ENCODE results near the gene HIGD1A. TPM values are rescaled to one million over a fixed set of nuclear protein-coding genes. Genes with fewer than 3 reads are reported as not detected.

The HIGD1A gene
- total RNA-seq, 4 donors from 2014 or later: 171 to 217 (median 211) TPM

DNA sequence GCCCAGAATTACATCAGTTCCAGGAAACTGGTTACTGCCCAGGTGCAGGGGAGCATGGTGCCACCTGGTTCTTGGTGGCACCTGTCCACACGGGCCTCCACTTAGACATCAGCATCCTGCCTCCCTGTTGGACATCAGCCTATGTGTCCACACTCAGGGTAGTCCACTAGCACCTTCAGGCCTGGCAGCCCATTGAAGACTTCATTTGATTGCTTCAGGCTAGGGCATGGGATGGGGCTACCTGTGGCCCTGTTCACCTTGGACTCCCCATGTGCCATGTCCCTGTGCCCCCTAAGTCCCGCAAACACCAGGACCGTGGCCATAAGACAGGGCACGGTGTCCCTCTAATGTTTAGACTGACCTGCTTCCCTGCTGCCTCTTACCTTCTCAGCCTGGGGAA, 40.5 kb upstream of the HIGD1A start:
- no peaks in the 10 kb centered on the region for H3K36me3 ChIP-seq
- H3K9me3 ChIP-seq: no peaks in the 10 kb centered on the region
- H3K4me1 ChIP-seq: peaks cover 5 to 21% of the 10 kb centered on the region in 2 donors
- no peaks in the 10 kb centered on the region for H3K27me3 ChIP-seq
- peak overlapping the region in 2 of 3 donors; percentile 68 to 74 for H3K27ac ChIP-seq
- TF ChIP-seq POLR2A (IDR thresholded peaks at IDR 0.05): no peak
- TF ChIP-seq, protein P1, sequence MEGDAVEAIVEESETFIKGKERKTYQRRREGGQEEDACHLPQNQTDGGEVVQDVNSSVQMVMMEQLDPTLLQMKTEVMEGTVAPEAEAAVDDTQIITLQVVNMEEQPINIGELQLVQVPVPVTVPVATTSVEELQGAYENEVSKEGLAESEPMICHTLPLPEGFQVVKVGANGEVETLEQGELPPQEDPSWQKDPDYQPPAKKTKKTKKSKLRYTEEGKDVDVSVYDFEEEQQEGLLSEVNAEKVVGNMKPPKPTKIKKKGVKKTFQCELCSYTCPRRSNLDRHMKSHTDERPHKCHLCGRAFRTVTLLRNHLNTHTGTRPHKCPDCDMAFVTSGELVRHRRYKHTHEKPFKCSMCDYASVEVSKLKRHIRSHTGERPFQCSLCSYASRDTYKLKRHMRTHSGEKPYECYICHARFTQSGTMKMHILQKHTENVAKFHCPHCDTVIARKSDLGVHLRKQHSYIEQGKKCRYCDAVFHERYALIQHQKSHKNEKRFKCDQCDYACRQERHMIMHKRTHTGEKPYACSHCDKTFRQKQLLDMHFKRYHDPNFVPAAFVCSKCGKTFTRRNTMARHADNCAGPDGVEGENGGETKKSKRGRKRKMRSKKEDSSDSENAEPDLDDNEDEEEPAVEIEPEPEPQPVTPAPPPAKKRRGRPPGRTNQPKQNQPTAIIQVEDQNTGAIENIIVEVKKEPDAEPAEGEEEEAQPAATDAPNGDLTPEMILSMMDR (IDR thresholded peaks at IDR 0.05): no peak
- intact Hi-C loops (cut with DNase I): no loop called here
- no peak for DNase-seq
- WGBS, 2 donors: 81 to 95% methylated on average over 4 of the region's 4 CpGs
- no peak overlapping the region for H3K4me3 ChIP-seq (replicated peaks in 1 of 3)

DNA sequence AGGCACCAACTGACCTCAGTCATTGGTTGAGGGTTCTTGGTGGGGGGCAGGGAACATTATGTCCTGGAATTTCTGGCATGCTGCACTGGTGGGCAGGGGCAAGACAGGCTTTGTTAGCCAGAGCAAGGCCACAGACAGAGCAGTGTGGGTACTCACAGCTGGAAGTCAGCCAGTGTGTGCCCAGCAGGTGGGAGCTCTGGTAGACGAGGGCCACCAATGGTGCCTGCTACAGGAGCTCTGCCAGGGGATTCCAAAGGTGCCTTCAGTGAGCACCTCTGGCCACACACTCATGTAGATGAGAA, 40.1 kb upstream of the HIGD1A start:
- no peak overlapping the region for H3K4me3 ChIP-seq (replicated peaks in 1 of 3)
- TF ChIP-seq POLR2A (IDR thresholded peaks at IDR 0.05): no peak
- TF ChIP-seq, protein P1 (IDR thresholded peaks at IDR 0.05): no peak
- peak in 1 of 2 donors; percentile 8 for DNase-seq
- no peaks in the 10 kb centered on the region for H3K9me3 ChIP-seq
- intact Hi-C loops (cut with DNase I): no loop called here
- H3K27me3 ChIP-seq: no peaks in the 10 kb centered on the region
- H3K36me3 ChIP-seq: no peaks in the 10 kb centered on the region
- 53 to 86% methylated on average over 1 of the region's 1 CpG for WGBS, 2 donors
- peak overlapping the region in 2 of 3 donors; percentile 68 to 74 for H3K27ac ChIP-seq
- H3K4me1 ChIP-seq: peaks cover 5 to 21% of the 10 kb centered on the region in 2 donors

DNA sequence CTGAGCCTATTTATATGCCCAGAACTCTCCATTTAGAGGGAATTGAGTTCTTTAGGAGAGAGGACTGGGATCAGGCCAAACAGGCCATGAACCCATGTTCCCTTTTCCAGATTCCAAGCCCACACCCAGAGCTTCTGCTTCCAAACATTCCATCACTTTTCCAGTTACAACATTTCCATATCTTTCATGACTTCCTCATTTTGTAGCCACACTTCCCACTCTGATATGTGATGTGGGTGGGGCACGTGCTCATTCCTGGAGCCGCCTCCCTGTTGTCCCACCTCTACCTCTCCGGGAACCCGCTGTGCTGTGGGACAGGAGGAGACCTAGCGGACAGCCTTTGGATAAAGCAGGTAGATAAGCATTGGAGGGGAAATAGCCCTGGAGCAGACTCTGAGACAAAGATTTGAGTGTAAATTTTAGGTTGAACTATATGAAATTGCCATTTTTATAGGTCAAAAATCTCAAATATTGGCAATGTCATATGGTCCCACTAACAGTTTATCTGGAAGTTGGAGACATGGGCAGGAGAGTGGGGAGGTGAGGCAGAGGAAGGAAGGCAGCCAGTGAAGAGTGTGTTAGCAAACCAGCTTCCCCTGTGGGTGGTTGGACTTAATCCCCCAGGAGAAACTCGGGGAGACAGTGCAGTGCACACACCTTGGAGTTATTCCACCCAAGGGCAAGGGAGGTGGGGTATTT, 39.6 kb upstream of the HIGD1A start:
- 67 to 70% methylated on average over 6 of the region's 6 CpGs for WGBS, 2 donors
- Histone ChIP-seq H3K36me3 (no peaks in the 10 kb centered on the region), H3K4me1 (peaks cover 5 to 21% of the 10 kb centered on the region in 2 donors), H3K9me3 (no peaks in the 10 kb centered on the region), H3K27ac (peak overlapping the region in 2 of 3 donors; percentile 68 to 74), H3K4me3 (replicated peaks in 1 of 3) (no peak overlapping the region), H3K27me3 (no peaks in the 10 kb centered on the region)
- intact Hi-C loops (cut with DNase I): no loop called here
- peak; percentile 28 to 29 for DNase-seq
- TF ChIP-seq, protein P1 (IDR thresholded peaks at IDR 0.05): no peak
- no peak for TF ChIP-seq POLR2A (IDR thresholded peaks at IDR 0.05)

DNA sequence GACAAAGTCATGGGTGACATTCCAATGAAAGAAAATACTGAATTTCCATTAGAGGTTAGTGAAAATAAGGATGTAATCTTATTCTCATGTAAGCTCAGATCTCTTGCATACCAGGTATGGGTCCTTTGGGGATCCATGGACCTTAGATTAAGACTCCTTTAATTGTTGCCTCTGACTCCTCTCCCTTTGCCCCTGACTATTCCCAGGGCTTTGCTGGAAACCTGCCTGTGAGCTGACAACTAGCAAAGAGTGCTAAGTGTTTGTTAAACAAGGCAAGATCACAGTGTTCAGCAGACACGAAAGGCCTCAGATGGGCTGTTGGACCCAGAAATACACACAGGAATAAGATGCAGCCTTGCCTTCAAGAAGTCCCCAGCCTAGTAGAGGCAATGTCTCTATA, 37.0 kb upstream of the HIGD1A start:
- TF ChIP-seq POLR2A (IDR thresholded peaks at IDR 0.05): no peak
- TF ChIP-seq, protein P1 (IDR thresholded peaks at IDR 0.05): no peak
- intact Hi-C loops (cut with DNase I): no loop called here
- H3K36me3 ChIP-seq: no peaks in the 10 kb centered on the region
- DNase-seq: no peak
- no peaks in the 10 kb centered on the region for H3K9me3 ChIP-seq
- H3K27me3 ChIP-seq: no peaks in the 10 kb centered on the region
- H3K4me3 ChIP-seq (replicated peaks in 1 of 3): no peak overlapping the region
- H3K27ac ChIP-seq: no peak overlapping the region
- peaks cover 5 to 8% of the 10 kb centered on the region in 2 donors for H3K4me1 ChIP-seq
- WGBS, 2 donors: 73 to 82% methylated on average over 1 of the region's 1 CpG

DNA sequence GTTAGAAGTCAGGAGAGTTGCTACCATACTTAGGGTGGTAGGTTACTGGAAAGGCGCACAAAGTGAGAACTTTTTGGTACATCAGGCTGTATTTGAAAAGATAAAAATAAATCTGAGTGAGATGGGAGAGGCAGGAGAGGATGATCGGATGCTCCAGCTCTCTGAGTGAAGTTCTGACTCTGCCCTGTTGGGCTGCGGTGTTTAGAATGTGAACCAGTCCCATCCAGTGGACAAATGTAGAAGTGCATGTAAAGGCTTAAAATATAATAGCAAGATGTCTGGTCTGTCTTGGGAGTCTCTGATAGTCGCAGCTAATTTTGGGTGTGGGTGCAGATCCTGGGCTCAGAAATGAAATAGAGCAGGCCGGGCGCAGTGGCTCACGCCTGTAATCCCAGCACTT, 35.3 kb upstream of the HIGD1A start:
- Histone ChIP-seq H3K9me3 (no peaks in the 10 kb centered on the region), H3K4me3 (replicated peaks in 1 of 3) (no peak overlapping the region), H3K36me3 (no peaks in the 10 kb centered on the region), H3K4me1 (peaks cover 4 to 5% of the 10 kb centered on the region in 2 donors), H3K27ac (no peak overlapping the region), H3K27me3 (no peaks in the 10 kb centered on the region)
- no peak for TF ChIP-seq POLR2A (IDR thresholded peaks at IDR 0.05)
- TF ChIP-seq, protein P1 (IDR thresholded peaks at IDR 0.05): peak; percentile 50 to 96 (median 83)
- peak; percentile 32 to 46 for DNase-seq
- 40% methylated on average over 7 of the region's 7 CpGs for WGBS, 2 donors
- intact Hi-C loops (cut with DNase I): loop anchor here (5.0 kb wide), 1 partner anchor 57 kb away; no protein-coding TSS in a partner anchor

Data from thyroid gland (tissue), 4 donors.